OCI-LY1 (cell line): ENCODE data around the gene STRA6.

Experiments
- H2AFZ ChIP-seq: fragments of 200-600 bp; sonication (generic), shearing (Covaris generic); 2 replicates; pipeline ENCODE4 v1.6.0; 2014; ENCODE audit warnings: antibody characterized with exemption, mild to moderate bottlenecking, low read length
- H3F3A ChIP-seq: fragments of 200-600 bp; sonication (generic), shearing (Covaris generic); 2 replicates; pipeline ENCODE4 v1.6.0; 2014; ENCODE audit warnings: mild to moderate bottlenecking, antibody characterized with exemption, low read length, moderate library complexity; ENCODE audit not compliant: insufficient read depth
- H3K27ac ChIP-seq: fragments of 200-600 bp; sonication (generic); 2 replicates; pipeline ENCODE4 v1.5.1; 2014; ENCODE audit warnings: low read length, mixed run types, mild to moderate bottlenecking, low read depth; ENCODE audit not compliant: poor library complexity, severe bottlenecking
- H3K27me3 ChIP-seq: fragments of 200-600 bp; sonication (generic); 2 replicates; pipeline ENCODE4 v1.6.0; 2014; ENCODE audit warnings: antibody characterized with exemption, mild to moderate bottlenecking, low read length, moderate library complexity; ENCODE audit not compliant: insufficient read depth
- H3K36me3 ChIP-seq: fragments of 200-600 bp; sonication (generic); 2 replicates; pipeline ENCODE4 v1.6.1; 2014; ENCODE audit warnings: mild to moderate bottlenecking, antibody characterized with exemption, low read length, moderate library complexity, mixed read lengths; ENCODE audit not compliant: insufficient read depth
- H3K4me1 ChIP-seq: fragments of 200-600 bp; sonication (generic); 2 replicates; pipeline ENCODE4 v1.5.1; 2014; ENCODE audit warnings: mild to moderate bottlenecking, low read length, moderate library complexity; ENCODE audit not compliant: insufficient read depth, severe bottlenecking
- H3K4me2 ChIP-seq: fragments of 200-600 bp; sonication (generic), shearing (Covaris generic); 2 replicates; pipeline ENCODE4 v1.6.1; 2014; ENCODE audit warnings: low read length
- H3K4me3 ChIP-seq: fragments of 200-600 bp; sonication (generic); 2 replicates; pipeline ENCODE4 v1.5.1; 2014; ENCODE audit warnings: low read length, low read depth, mild to moderate bottlenecking, mixed read lengths; ENCODE audit not compliant: poor library complexity, severe bottlenecking
- H3K79me2 ChIP-seq: fragments of 200-600 bp; shearing (Covaris generic); 2 replicates; pipeline ENCODE4 v1.6.1; 2016; ENCODE audit warnings: mixed run types, low read length, mixed read lengths; ENCODE audit not compliant: insufficient read depth
- H3K9ac ChIP-seq: fragments of 200-600 bp; sonication (generic), shearing (Covaris generic); 2 replicates; pipeline ENCODE4 v1.6.1; 2014; ENCODE audit warnings: mild to moderate bottlenecking, low read length, mixed read lengths
- H3K9me2 ChIP-seq: fragments of 200-600 bp; sonication (generic), shearing (Covaris generic); 2 replicates; pipeline ENCODE4 v1.6.1; 2014; ENCODE audit warnings: low read depth, mild to moderate bottlenecking, low read length, mixed read lengths
- H3K9me3 ChIP-seq: fragments of 200-600 bp; shearing (Covaris generic); 2 replicates; pipeline ENCODE4 v1.6.1; 2014; ENCODE audit warnings: low read length, mixed read lengths
- H4K20me1 ChIP-seq: fragments of 200-600 bp; sonication (generic), shearing (Covaris generic); 2 replicates; pipeline ENCODE4 v1.6.0; 2016; ENCODE audit warnings: mild to moderate bottlenecking, low read length; ENCODE audit not compliant: insufficient read depth
- EZH2 ChIP-seq: fragments of 200-600 bp; sonication (generic), shearing (Covaris generic); IDR thresholded peaks from 2 replicates; pipeline ENCODE4 v1.8.0; 2017; ENCODE audit warnings: borderline replicate concordance, mixed run types, mild to moderate bottlenecking, antibody characterized with exemption, low read length, moderate library complexity, mixed read lengths
- TF ChIP-seq, protein P1 (sequence below): fragments of 200-600 bp; sonication (generic), shearing (Covaris generic); IDR thresholded peaks from 2 replicates; pipeline ENCODE4 v1.5.1; 2017; ENCODE audit warnings: mild to moderate bottlenecking, antibody characterized with exemption, low read length, moderate library complexity, mixed read lengths

Gene STRA6

GRCh38 chr15:74191798-74192197 lies 10.8 kb downstream of the STRA6 start:
- H3K27ac ChIP-seq, result no peak overlapping the region
- H3F3A ChIP-seq, result no peaks in the 10 kb centered on the region
- no peak overlapping the region for H3K9ac ChIP-seq
- H3K79me2 ChIP-seq, result no peaks in the 10 kb centered on the region
- H3K9me3 ChIP-seq, result no peaks in the 10 kb centered on the region
- H3K4me3 ChIP-seq, result no peak overlapping the region
- no peaks in the 10 kb centered on the region for H3K27me3 ChIP-seq
- H4K20me1 ChIP-seq, result no peaks in the 10 kb centered on the region
- no peak overlapping the region for H3K4me2 ChIP-seq
- H3K9me2 ChIP-seq, result no peaks in the 10 kb centered on the region
- TF ChIP-seq EZH2, result no peak
- TF ChIP-seq, protein P1, sequence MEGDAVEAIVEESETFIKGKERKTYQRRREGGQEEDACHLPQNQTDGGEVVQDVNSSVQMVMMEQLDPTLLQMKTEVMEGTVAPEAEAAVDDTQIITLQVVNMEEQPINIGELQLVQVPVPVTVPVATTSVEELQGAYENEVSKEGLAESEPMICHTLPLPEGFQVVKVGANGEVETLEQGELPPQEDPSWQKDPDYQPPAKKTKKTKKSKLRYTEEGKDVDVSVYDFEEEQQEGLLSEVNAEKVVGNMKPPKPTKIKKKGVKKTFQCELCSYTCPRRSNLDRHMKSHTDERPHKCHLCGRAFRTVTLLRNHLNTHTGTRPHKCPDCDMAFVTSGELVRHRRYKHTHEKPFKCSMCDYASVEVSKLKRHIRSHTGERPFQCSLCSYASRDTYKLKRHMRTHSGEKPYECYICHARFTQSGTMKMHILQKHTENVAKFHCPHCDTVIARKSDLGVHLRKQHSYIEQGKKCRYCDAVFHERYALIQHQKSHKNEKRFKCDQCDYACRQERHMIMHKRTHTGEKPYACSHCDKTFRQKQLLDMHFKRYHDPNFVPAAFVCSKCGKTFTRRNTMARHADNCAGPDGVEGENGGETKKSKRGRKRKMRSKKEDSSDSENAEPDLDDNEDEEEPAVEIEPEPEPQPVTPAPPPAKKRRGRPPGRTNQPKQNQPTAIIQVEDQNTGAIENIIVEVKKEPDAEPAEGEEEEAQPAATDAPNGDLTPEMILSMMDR, result no peak
- no peaks in the 10 kb centered on the region for H3K4me1 ChIP-seq
- H3K36me3 ChIP-seq, result no peaks in the 10 kb centered on the region
- H2AFZ ChIP-seq, result no peak overlapping the region

- Histone ChIP-seq H3F3A (no peaks in the 10 kb centered on the region), H3K79me2 (no peaks in the 10 kb centered on the region), H3K36me3 (no peaks in the 10 kb centered on the region), H3K9me2 (no peaks in the 10 kb centered on the region), H3K4me3 (no peak overlapping the region), H4K20me1 (no peaks in the 10 kb centered on the region), H2AFZ (no peak overlapping the region), H3K27ac (no peak overlapping the region), H3K9me3 (no peaks in the 10 kb centered on the region), H3K27me3 (no peaks in the 10 kb centered on the region; the same call in 1 of the 2 replicates), H3K4me2 (no peak overlapping the region), H3K4me1 (no peaks in the 10 kb centered on the region), H3K9ac (no peak overlapping the region)
- TF ChIP-seq, protein P1, result no peak
- TF ChIP-seq EZH2, result no peak
Measured at GRCh38 chr15:74188216-74188615, 14.4 kb downstream of the STRA6 start.

- Histone ChIP-seq H4K20me1 (no peaks in the 10 kb centered on the region), H3F3A (no peaks in the 10 kb centered on the region), H3K27ac (no peak overlapping the region), H3K4me3 (no peak overlapping the region), H3K36me3 (no peaks in the 10 kb centered on the region), H3K79me2 (no peaks in the 10 kb centered on the region), H3K4me2 (no peak overlapping the region), H3K9me3 (no peaks in the 10 kb centered on the region), H3K9ac (no peak overlapping the region), H3K27me3 (no peaks in the 10 kb centered on the region; the same call in 1 of the 2 replicates), H3K9me2 (no peaks in the 10 kb centered on the region), H2AFZ (no peak overlapping the region), H3K4me1 (no peaks in the 10 kb centered on the region)
- no peak for TF ChIP-seq EZH2
- TF ChIP-seq, protein P1, result no peak
Measured at GRCh38 chr15:74185710-74186348, 16.8 kb downstream of the STRA6 start.
